BJ (cell line): Measurements from ENCODE around the gene NRAP. TPM values are rescaled to one million over a fixed set of nuclear protein-coding genes. Genes with fewer than 3 reads are reported as not detected.
"Not testable (repeated sequence)": the region's sequence is repeated elsewhere in the genome, so short reads cannot be mapped to it uniquely, and the experiment has no call there.

Experiments
- CTCF ChIA-PET: fragments of 350-600 bp; formaldehyde crosslinking; extraction: SDS; loops from one replicate; lab custom pipeline; 2021; ENCODE audit warnings: antibody characterized with exemption, inconsistent platforms; lab: Yijun Ruan, JAX
- POLR2A ChIA-PET: fragments of 300-600 bp; sonication (Branson Sonifier 250); formaldehyde crosslinking; extraction: SDS; loops from one replicate; lab custom pipeline; 2021; ENCODE audit warnings: antibody characterized with exemption; lab: Charles Lee
- DNase-seq: peaks from one replicate; pipeline ENCODE4 v3.0.0-alpha.2; 2011; ENCODE audit warnings: low read depth
- H3K27me3 ChIP-seq: 2 replicates; pipeline ENCODE4 v1.6.0; 2011; ENCODE audit warnings: low read length; ENCODE audit not compliant: control insufficient read depth, insufficient read depth
- H3K36me3 ChIP-seq: 2 replicates; pipeline ENCODE4 v1.5.1; 2011; ENCODE audit warnings: low read length; ENCODE audit not compliant: control insufficient read depth, insufficient read depth
- H3K4me3 ChIP-seq: 2 replicates; pipeline ENCODE4 v1.5.1; 2011; ENCODE audit warnings: low read depth, mild to moderate bottlenecking, control low read depth, low read length
- polyA plus RNA-seq: library from polyadenylated mRNA; depleted of rRNA; stranded (reverse); fragments of >200 nt; gene quantifications from 2 replicates; pipeline ENCODE4 v1.2.3, GENCODE V29; 2011
- TF ChIP-seq, protein P1 (sequence below): IDR thresholded peaks from 2 replicates; pipeline ENCODE4 v1.5.1; 2011; ENCODE audit warnings: low read depth, mild to moderate bottlenecking, control low read depth, inconsistent platforms, low read length, moderate library complexity; ENCODE audit not compliant: insufficient read depth

NRAP gene
- polyA plus RNA-seq, 1 experiment: not detected

GRCh38 chr10:113657544-113657943 lies 6.3 kb downstream of the NRAP start:
- Histone ChIP-seq H3K27me3 (peaks cover 1% of the 10 kb centered on the region; the same call in 1 of the 2 replicates), H3K36me3 (no peaks in the 10 kb centered on the region), H3K4me3 (no peak overlapping the region)
- ChIA-PET CTCF (no interaction called here), POLR2A (no interaction called here)
- TF ChIP-seq, protein P1, sequence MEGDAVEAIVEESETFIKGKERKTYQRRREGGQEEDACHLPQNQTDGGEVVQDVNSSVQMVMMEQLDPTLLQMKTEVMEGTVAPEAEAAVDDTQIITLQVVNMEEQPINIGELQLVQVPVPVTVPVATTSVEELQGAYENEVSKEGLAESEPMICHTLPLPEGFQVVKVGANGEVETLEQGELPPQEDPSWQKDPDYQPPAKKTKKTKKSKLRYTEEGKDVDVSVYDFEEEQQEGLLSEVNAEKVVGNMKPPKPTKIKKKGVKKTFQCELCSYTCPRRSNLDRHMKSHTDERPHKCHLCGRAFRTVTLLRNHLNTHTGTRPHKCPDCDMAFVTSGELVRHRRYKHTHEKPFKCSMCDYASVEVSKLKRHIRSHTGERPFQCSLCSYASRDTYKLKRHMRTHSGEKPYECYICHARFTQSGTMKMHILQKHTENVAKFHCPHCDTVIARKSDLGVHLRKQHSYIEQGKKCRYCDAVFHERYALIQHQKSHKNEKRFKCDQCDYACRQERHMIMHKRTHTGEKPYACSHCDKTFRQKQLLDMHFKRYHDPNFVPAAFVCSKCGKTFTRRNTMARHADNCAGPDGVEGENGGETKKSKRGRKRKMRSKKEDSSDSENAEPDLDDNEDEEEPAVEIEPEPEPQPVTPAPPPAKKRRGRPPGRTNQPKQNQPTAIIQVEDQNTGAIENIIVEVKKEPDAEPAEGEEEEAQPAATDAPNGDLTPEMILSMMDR: no peak
- no peak for DNase-seq

DNA sequence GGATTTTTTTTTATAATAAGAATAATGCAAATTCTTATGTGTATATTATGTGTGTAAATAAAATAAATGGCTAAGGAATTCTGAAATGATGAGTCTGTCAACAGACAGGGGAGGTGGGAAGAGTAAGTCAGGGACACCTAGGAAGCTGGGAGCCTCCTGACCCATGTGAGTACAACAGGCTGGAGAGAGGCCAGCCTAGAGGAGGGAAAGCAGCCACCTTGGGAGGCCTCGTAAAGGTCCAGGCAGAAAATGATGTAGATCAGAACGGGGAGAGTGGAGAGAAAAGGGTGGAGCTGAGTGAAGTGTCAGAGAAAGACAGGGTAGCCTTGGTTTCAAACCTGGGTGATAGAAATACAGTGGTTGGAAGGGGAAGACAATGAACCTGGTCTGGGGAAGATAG lies 6.9 kb downstream of the NRAP start:
- peaks cover 1% of the 10 kb centered on the region; the same call in 1 of the 2 replicates for H3K27me3 ChIP-seq
- POLR2A ChIA-PET: no interaction called here
- DNase-seq: no peak
- CTCF ChIA-PET: interaction anchor here (1.0 kb wide), 1 partner anchor 22 kb away, joined by 3 read pairs; no protein-coding TSS in a partner anchor
- no peaks in the 10 kb centered on the region for H3K36me3 ChIP-seq
- no peak overlapping the region for H3K4me3 ChIP-seq
- TF ChIP-seq, protein P1: no peak

DNA sequence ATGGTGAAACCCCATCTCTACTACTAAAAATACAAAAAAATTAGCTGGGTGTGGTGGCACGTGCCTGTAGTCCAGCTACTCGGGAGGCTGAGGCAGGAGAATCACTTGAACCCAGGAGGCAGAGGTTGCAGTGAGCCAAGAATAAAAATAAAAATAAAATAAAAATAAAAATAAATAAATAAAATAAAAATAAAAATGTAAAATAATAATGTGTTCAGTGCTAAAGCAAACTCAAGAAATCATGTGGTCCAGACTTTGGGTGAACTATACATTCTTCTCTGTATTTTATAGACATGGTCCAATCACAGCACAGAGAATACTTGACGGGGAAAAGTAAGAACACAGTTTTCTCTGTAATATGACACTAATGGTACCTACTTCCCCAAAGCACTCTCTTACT lies 11.4 kb downstream of the NRAP start:
- H3K36me3 ChIP-seq, CTCF ChIA-PET, POLR2A ChIA-PET, DNase-seq, H3K27me3 ChIP-seq, H3K4me3 ChIP-seq: not testable (repeated sequence)

DNA sequence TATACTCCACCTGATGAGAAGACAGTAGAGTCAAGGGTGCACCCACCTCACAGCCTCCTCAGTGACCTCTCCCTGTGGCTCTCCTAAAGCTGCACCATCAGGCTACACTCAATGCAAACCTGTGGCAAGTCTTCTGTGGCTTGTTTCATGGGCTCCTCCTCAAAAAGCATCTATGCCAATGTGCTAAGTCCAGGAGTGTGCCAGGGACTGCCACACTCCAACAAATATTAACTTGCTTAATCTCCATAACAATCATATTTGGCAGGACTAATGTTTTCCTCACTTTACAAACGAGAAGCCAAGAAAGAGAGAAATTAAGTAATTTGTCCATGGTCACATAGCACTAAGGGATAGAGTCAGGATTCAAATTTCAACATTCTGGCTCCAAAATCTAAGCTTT lies 11.9 kb downstream of the NRAP start:
- ChIA-PET POLR2A (no interaction called here), CTCF (interaction anchor here (0.7 kb wide), 1 partner anchor 491 kb away, joined by 3 read pairs; no protein-coding TSS in a partner anchor)
- Histone ChIP-seq H3K36me3 (no peaks in the 10 kb centered on the region), H3K4me3 (no peak overlapping the region), H3K27me3 (peaks cover 1% of the 10 kb centered on the region; the same call in 1 of the 2 replicates)
- TF ChIP-seq, protein P1: no peak
- DNase-seq: no peak

DNA sequence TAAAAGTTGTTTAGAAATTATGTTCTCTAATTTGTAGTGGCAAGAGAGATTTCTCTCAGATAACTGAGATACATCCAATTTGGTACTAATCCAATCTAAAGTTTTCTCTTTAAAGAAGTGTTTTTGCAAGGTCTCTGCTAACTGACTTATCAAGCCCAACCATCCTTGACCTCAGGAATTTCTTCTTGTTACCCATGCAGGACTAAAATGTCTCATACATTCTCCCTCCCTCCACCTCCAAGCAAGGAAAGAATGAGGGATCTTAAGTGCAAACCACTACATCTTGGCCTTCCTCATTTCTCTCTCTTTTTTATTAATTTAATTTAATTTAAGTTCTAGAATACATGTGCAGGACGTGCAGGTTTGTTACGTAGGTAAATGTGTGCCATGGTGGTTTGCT lies 12.8 kb downstream of the NRAP start:
- ChIA-PET POLR2A (no interaction called here), CTCF (interaction anchor here (0.7 kb wide), 1 partner anchor 492 kb away, joined by 3 read pairs; no protein-coding TSS in a partner anchor)
- peaks cover 1% of the 10 kb centered on the region; the same call in 1 of the 2 replicates for H3K27me3 ChIP-seq
- DNase-seq: no peak
- TF ChIP-seq, protein P1: no peak
- H3K36me3 ChIP-seq: no peaks in the 10 kb centered on the region
- no peak overlapping the region for H3K4me3 ChIP-seq

DNA sequence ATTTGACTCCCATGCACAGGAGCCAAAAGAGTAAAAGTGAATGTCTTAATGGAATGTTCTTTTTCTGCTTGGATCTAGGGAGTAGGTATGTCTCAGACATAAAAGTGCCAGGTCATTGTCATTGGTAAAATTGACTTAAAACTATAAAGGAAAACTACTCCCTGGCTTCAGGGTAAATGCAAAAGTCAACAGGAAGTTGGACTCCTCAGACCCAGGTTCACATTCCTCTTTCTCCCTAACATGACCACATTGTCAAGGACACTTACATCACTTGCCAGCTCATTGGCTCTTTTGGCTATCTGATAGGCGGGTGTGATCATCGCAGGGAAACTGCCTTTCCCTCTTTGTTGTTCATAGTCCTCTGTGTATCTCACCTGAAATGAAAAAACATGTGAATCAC lies 13.7 kb downstream of the NRAP start:
- H3K4me3 ChIP-seq: no peak overlapping the region
- no peaks in the 10 kb centered on the region for H3K36me3 ChIP-seq
- peaks cover 1% of the 10 kb centered on the region; the same call in 1 of the 2 replicates for H3K27me3 ChIP-seq
- TF ChIP-seq, protein P1: no peak
- no peak for DNase-seq
- POLR2A ChIA-PET: no interaction called here
- CTCF ChIA-PET: no interaction called here
